Measurements from ENCODE around the gene DCAF10. TPM values are rescaled to one million over a fixed set of nuclear protein-coding genes. Genes with fewer than 3 reads are reported as not detected.

The DCAF10 gene
- total and polyA plus RNA-seq, 2 donors (not counting 1 experiment from before 2014, with no cell fraction given) = 9.5 to 22.1 TPM

- Histone ChIP-seq H3K27ac (ENCODE audit: low read length in 2 of 2) (no peak overlapping the region), H3K4me2 (replicated peaks; ENCODE audit: low read depth, low read length, poor library complexity, severe bottlenecking) (no peak overlapping the region), H3K4me1 (ENCODE audit: control insufficient read depth in 2 of 2, insufficient read depth in 2 of 2, low read length in 2 of 2) (no peaks in the 10 kb centered on the region), H3K9ac (ENCODE audit: low read length) (no peak overlapping the region), H2AFZ (ENCODE audit: insufficient read depth, low read depth, low read length, poor library complexity, severe bottlenecking) (no peak overlapping the region), H3K36me3 (replicated peaks in 1 of 2; ENCODE audit: control extremely low read depth in 1 of 2, control insufficient read depth in 1 of 2, extremely low read depth in 1 of 2, insufficient read depth in 2 of 2, low read length in 1 of 2) (peaks cover 0 to 12% of the 10 kb centered on the region in 2 experiments), H3K27me3 (replicated peaks in 1 of 4; ENCODE audit: control extremely low read depth in 1 of 4, control insufficient read depth in 3 of 4, insufficient read depth in 4 of 4, low read length in 3 of 4) (no peaks in the 10 kb centered on the region), H4K20me1 (ENCODE audit: control insufficient read depth, insufficient read depth, low read length, poor library complexity, severe bottlenecking) (no peaks in the 10 kb centered on the region), H3K9me3 (ENCODE audit: control extremely low read depth in 1 of 3, control insufficient read depth in 2 of 3, insufficient read depth in 1 of 3, low read length in 2 of 3) (no peaks in the 10 kb centered on the region), H3K4me3 (ENCODE audit: control extremely low read depth in 1 of 5, extremely low read depth in 1 of 5, insufficient read depth in 1 of 5, low read depth in 2 of 5, low read length in 4 of 5) (no peak overlapping the region), H3K79me2 (ENCODE audit: control insufficient read depth, insufficient read depth, low read length) (no peaks in the 10 kb centered on the region)
- Mint-ChIP-seq H3K9me3 (ENCODE audit: insufficient read depth) (no peaks in the 10 kb centered on the region), H3K27me3 (no peaks in the 10 kb centered on the region), H3K4me1 (no peaks in the 10 kb centered on the region), H3K4me3 (no peak overlapping the region), H3K27ac (no peak overlapping the region)
- CTCF ChIA-PET = no interaction called here
- no peak for TF ChIP-seq EZH2 (IDR thresholded peaks at IDR 0.05; ENCODE audit: borderline replicate concordance, insufficient read depth, low read depth, low read length, poor library complexity, severe bottlenecking)
- TF ChIP-seq CTCF (IDR thresholded peaks at IDR 0.05) = no peak
- no peak for DNase-seq
- WGBS (ENCODE audit: insufficient coverage) = no CpG with 5 or more reads among the region's 2 CpGs
- ATAC-seq (ENCODE audit: low read depth) = no peak
- POLR2A ChIA-PET = no interaction called here
- intact Hi-C loops (cut with micrococcal nuclease) = no loop called here
Measured at GRCh38 chr9:37818849-37819248, 18.3 kb downstream of the DCAF10 start.

GRCh38 chr9:37820142-37820541, 19.5 kb downstream of the DCAF10 start:
- CTCF ChIA-PET = no interaction called here
- no peak overlapping the region for H3K4me3 Mint-ChIP-seq

More at GRCh38 chr9:37820142-37820541, 19.5 kb downstream of the DCAF10 start:
- peaks cover 4% of the 10 kb centered on the region for H3K9me3 Mint-ChIP-seq (ENCODE audit: insufficient read depth)
- H3K27ac ChIP-seq (ENCODE audit: low read length in 2 of 2) = no peak overlapping the region
- no peaks in the 10 kb centered on the region for H3K27me3 Mint-ChIP-seq
- H3K9me3 ChIP-seq (ENCODE audit: control extremely low read depth in 1 of 3, control insufficient read depth in 2 of 3, insufficient read depth in 1 of 3, low read length in 2 of 3) = no peaks in the 10 kb centered on the region
- no peaks in the 10 kb centered on the region for H3K4me1 Mint-ChIP-seq
- H3K36me3 ChIP-seq (replicated peaks in 1 of 2; ENCODE audit: control extremely low read depth in 1 of 2, control insufficient read depth in 1 of 2, extremely low read depth in 1 of 2, insufficient read depth in 2 of 2, low read length in 1 of 2) = peaks cover 0 to 18% of the 10 kb centered on the region in 2 experiments
- TF ChIP-seq CTCF (IDR thresholded peaks at IDR 0.05) = no peak
- no peak for TF ChIP-seq EZH2 (IDR thresholded peaks at IDR 0.05; ENCODE audit: borderline replicate concordance, insufficient read depth, low read depth, low read length, poor library complexity, severe bottlenecking)
- H3K27ac Mint-ChIP-seq = no peak overlapping the region
- 84% methylated on average over 2 of the region's 5 CpGs for WGBS (ENCODE audit: insufficient coverage)
- no peak overlapping the region for H3K9ac ChIP-seq (ENCODE audit: low read length)
- H3K4me3 ChIP-seq (ENCODE audit: control extremely low read depth in 1 of 5, extremely low read depth in 1 of 5, insufficient read depth in 1 of 5, low read depth in 2 of 5, low read length in 4 of 5) = no peak overlapping the region
- no peak overlapping the region for H3K4me2 ChIP-seq (replicated peaks; ENCODE audit: low read depth, low read length, poor library complexity, severe bottlenecking)
- H3K27me3 ChIP-seq (replicated peaks in 1 of 4; ENCODE audit: control extremely low read depth in 1 of 4, control insufficient read depth in 3 of 4, insufficient read depth in 4 of 4, low read length in 3 of 4) = no peaks in the 10 kb centered on the region
- no peaks in the 10 kb centered on the region for H3K79me2 ChIP-seq (ENCODE audit: control insufficient read depth, insufficient read depth, low read length)
- no peaks in the 10 kb centered on the region for H4K20me1 ChIP-seq (ENCODE audit: control insufficient read depth, insufficient read depth, low read length, poor library complexity, severe bottlenecking)
- ATAC-seq (ENCODE audit: low read depth) (no peak), DNase-seq (no peak)
- no peak overlapping the region for H2AFZ ChIP-seq (ENCODE audit: insufficient read depth, low read depth, low read length, poor library complexity, severe bottlenecking)
- POLR2A ChIA-PET = no interaction called here
- intact Hi-C loops (cut with micrococcal nuclease) = no loop called here
- no peaks in the 10 kb centered on the region for H3K4me1 ChIP-seq (ENCODE audit: control insufficient read depth in 2 of 2, insufficient read depth in 2 of 2, low read length in 2 of 2)

Measured in B cell (primary cell).